Tibial nerve (tissue), 4 donors: Measurements from ENCODE around the gene OR52B6. TPM values are rescaled to one million over a fixed set of nuclear protein-coding genes. Genes with fewer than 3 reads are reported as not detected.

Experiments
- DNase-seq, 2 donors: peaks; one replicate each; pipeline ENCODE4 v3.0.0-alpha.2; 2019; ENCODE audit warnings: low spot score in 2 of 2
- H3K27ac ChIP-seq, 4 donors: fragments of 200-600 bp; sonication (generic) in 3 of 4; one replicate each; pipeline ENCODE4 v1.5.1; 2017 to 2019; ENCODE audit warnings: mild to moderate bottlenecking in 1 of 4
- H3K27me3 ChIP-seq, 2 donors: fragments of 200-600 bp; sonication (generic) in 1 of 2; one replicate each; pipeline versions ENCODE4 v1.5.1 to v1.6.0; 2017 to 2019
- H3K36me3 ChIP-seq, 3 donors: fragments of 200-600 bp; sonication (generic); one replicate each; pipeline ENCODE4 v1.5.1; 2018 to 2019
- H3K4me1 ChIP-seq, 4 donors: fragments of 200-600 bp; sonication (generic) in 3 of 4; one replicate each; pipeline ENCODE4 v1.5.1; 2017 to 2019
- H3K4me3 ChIP-seq, 4 donors: fragments of 200-600 bp; sonication (generic) in 3 of 4; one replicate each; pipeline ENCODE4 v1.5.1; 2017 to 2019; ENCODE audit warnings: mild to moderate bottlenecking in 1 of 4, moderate library complexity in 1 of 4
- H3K9me3 ChIP-seq, 4 donors: fragments of 200-600 bp; sonication (generic) in 3 of 4; one replicate each; pipeline ENCODE4 v1.5.1; 2017 to 2019
- CTCF ChIP-seq, 5 experiments: fragments of 200-600 bp in 3 of 5; fragments of 450-650 bp in 2 of 5; sonication (generic) in 3 of 5; IDR thresholded peaks; one replicate each; pipeline ENCODE4 v1.5.1; 2016 to 2019; ENCODE audit warnings: antibody characterized with exemption in 5 of 5, mild to moderate bottlenecking in 3 of 5, moderate library complexity in 2 of 5
- EP300 ChIP-seq, 2 donors: sonication (generic); formaldehyde crosslinking; IDR thresholded peaks; one replicate each; pipeline ENCODE4 v1.6.1; 2017; ENCODE audit warnings: antibody characterized with exemption in 2 of 2, mild to moderate bottlenecking in 1 of 2
- POLR2A ChIP-seq, 2 donors: fragments of 450-650 bp; IDR thresholded peaks; one replicate each; pipeline ENCODE4 v1.6.1; 2017; ENCODE audit warnings: antibody characterized with exemption in 2 of 2, mild to moderate bottlenecking in 2 of 2, moderate library complexity in 2 of 2
- WGBS, 2 donors: methylation state at CpG; one replicate each; pipeline ENCODE4 v1.1.5; 2018; 5-methylcytosine and 5-hydroxymethylcytosine counted together
- total RNA-seq, 4 donors: library from RNA; depleted of rRNA; stranded (reverse); fragments of >200 nt; gene quantifications; one replicate each; pipeline ENCODE4 v1.1.0, GENCODE V29; 2016

Gene OR52B6
- total RNA-seq, 4 donors from 2014 or later, result not detected

GRCh38 chr11:5546457-5546856 lies 34.2 kb upstream of the OR52B6 start:
- Histone ChIP-seq H3K27ac (no peak overlapping the region), H3K36me3 (no peaks in the 10 kb centered on the region), H3K4me1 (no peaks in the 10 kb centered on the region), H3K27me3 (no peaks in the 10 kb centered on the region), H3K9me3 (no peaks in the 10 kb centered on the region), H3K4me3 (no peak overlapping the region)
- TF ChIP-seq EP300 (IDR thresholded peaks at IDR 0.05) (no peak), CTCF (IDR thresholded peaks at IDR 0.05) (no peak), POLR2A (IDR thresholded peaks at IDR 0.05) (no peak)
- 74 to 76% methylated on average over 3 of the region's 3 CpGs for WGBS, 2 donors
- DNase-seq, result no peak

GRCh38 chr11:5547982-5548381 lies 32.7 kb upstream of the OR52B6 start:
- Histone ChIP-seq H3K27ac (no peak overlapping the region), H3K27me3 (no peaks in the 10 kb centered on the region), H3K4me1 (no peaks in the 10 kb centered on the region), H3K4me3 (no peak overlapping the region), H3K9me3 (no peaks in the 10 kb centered on the region), H3K36me3 (no peaks in the 10 kb centered on the region)
- WGBS, 2 donors, result 97 to 100% methylated on average over 1 of the region's 1 CpG
- no peak for DNase-seq
- TF ChIP-seq POLR2A (IDR thresholded peaks at IDR 0.05), result no peak
- no peak for TF ChIP-seq EP300 (IDR thresholded peaks at IDR 0.05)
- no peak for TF ChIP-seq CTCF (IDR thresholded peaks at IDR 0.05)

- Histone ChIP-seq H3K27me3 (no peaks in the 10 kb centered on the region), H3K4me1 (no peaks in the 10 kb centered on the region), H3K9me3 (no peaks in the 10 kb centered on the region), H3K4me3 (no peak within 1 kb of the TSS), H3K27ac (no peak within 1 kb of the TSS), H3K36me3 (no peaks in the 10 kb centered on the region)
- TF ChIP-seq POLR2A (IDR thresholded peaks at IDR 0.05) (no peak), EP300 (IDR thresholded peaks at IDR 0.05) (no peak), CTCF (IDR thresholded peaks at IDR 0.05) (no peak)
- DNase-seq, result no peak
- WGBS, 2 donors, result 36 to 50% methylated on average over 1 of the region's 1 CpG
These were observed 32.2 kb upstream of the OR52B6 start, which contains the start of gene OR52H1 for GRCh38 chr11:5548440-5548839. TSS of gene OR52H1 (minus strand) at chr11:5548540. CDS start at chr11:5545505, 3,035 bp downstream.

- H3K9me3 ChIP-seq, result no peaks in the 10 kb centered on the region
- H3K27me3 ChIP-seq, result no peaks in the 10 kb centered on the region
- no peak overlapping the region for H3K27ac ChIP-seq
- 75 to 86% methylated on average over 5 of the region's 5 CpGs for WGBS, 2 donors
- DNase-seq, result no peak
- H3K4me1 ChIP-seq, result no peaks in the 10 kb centered on the region
- no peaks in the 10 kb centered on the region for H3K36me3 ChIP-seq
- H3K4me3 ChIP-seq, result no peak overlapping the region
- TF ChIP-seq EP300 (IDR thresholded peaks at IDR 0.05) (no peak), CTCF (IDR thresholded peaks at IDR 0.05) (no peak)
These were observed 30.1 kb upstream of the OR52B6 start for GRCh38 chr11:5550440-5551095.

GRCh38 chr11:5553343-5553742 lies 27.3 kb upstream of the OR52B6 start:
- no peaks in the 10 kb centered on the region for H3K36me3 ChIP-seq
- no peak overlapping the region for H3K27ac ChIP-seq
- no peaks in the 10 kb centered on the region for H3K27me3 ChIP-seq
- no peak for DNase-seq
- H3K9me3 ChIP-seq, result no peaks in the 10 kb centered on the region
- no peaks in the 10 kb centered on the region for H3K4me1 ChIP-seq
- TF ChIP-seq EP300 (IDR thresholded peaks at IDR 0.05) (no peak), CTCF (IDR thresholded peaks at IDR 0.05) (no peak), POLR2A (IDR thresholded peaks at IDR 0.05) (no peak)
- no peak overlapping the region for H3K4me3 ChIP-seq
